ENCODE results near the gene PDZD4.

Gene PDZD4

DNA sequence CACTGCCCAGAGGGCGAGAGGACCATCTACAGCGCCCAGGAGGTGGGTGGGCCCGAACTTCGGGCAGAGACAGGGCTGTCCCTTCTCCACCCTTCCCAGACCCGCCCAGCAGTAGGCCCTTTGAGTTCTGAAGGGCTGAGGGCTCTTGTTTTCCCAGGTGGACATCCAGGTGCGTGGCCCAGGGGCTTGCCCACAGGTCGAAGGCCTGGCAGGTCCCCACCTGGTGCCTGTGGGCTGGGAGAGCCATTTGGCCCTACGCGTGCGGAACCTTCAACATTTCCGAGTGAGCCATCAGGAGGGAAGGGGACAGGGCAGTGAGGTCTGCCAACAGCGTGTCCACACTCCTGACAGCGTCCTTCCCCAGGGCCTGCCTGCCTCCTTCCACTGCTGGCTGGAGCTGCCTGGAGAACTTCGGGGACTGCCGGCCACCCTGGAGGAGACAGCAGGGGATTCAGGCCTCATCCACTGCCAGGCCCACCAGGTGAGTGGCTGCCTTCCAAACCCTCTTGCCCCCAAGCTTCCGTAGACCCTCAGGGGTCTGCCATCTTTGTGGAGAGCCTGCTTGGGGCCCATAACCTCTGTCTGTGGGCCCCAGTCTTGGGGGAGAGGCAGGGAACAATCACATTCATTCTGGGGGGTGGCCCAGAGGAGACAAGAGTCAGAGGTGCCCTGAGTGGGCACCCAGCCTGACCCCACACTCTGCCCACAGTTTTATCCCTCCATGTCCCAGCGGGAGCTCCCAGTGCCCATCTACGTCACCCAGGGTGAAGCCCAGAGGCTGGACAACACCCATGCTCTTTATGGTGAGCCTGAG lies 59.5 kb downstream of the PDZD4 start:
- DNase-seq (ENCODE audit: low spot score), result no peak

DNA sequence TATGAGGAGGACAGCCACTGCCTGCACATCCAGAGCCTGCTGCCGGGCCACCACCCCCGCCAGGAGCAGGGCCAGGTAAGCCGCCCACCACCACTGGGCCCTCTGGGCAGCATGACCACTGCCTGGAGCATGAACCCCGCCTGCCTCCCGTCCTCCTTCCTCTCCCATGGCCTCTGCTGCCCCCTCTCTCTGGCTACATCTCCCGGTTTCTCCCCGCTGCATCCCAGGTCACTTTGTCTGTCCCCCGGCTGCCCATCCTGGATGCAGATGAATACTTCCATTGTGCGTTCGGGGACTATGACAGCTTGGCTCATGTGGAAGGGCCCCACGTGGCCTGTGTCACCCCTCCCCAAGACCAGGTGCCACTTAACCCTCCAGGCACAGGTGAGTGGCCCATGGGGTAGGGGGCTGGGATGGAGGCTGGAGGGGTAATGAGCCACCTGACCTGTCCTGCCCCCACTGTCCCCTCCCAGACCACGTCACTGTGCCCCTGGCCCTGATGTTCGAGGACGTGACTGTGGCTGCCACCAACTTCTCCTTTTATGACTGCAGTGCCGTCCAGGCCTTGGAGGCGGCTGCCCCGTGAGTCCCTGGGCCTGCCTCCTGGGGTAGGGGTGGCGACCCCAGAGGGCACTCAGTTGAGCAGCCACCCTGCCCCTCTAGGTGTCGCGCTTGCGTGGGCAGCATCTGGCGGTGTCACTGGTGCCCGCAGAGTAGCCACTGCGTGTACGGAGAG lies 60.3 kb downstream of the PDZD4 start:
- no peak for DNase-seq (ENCODE audit: low spot score)

DNA sequence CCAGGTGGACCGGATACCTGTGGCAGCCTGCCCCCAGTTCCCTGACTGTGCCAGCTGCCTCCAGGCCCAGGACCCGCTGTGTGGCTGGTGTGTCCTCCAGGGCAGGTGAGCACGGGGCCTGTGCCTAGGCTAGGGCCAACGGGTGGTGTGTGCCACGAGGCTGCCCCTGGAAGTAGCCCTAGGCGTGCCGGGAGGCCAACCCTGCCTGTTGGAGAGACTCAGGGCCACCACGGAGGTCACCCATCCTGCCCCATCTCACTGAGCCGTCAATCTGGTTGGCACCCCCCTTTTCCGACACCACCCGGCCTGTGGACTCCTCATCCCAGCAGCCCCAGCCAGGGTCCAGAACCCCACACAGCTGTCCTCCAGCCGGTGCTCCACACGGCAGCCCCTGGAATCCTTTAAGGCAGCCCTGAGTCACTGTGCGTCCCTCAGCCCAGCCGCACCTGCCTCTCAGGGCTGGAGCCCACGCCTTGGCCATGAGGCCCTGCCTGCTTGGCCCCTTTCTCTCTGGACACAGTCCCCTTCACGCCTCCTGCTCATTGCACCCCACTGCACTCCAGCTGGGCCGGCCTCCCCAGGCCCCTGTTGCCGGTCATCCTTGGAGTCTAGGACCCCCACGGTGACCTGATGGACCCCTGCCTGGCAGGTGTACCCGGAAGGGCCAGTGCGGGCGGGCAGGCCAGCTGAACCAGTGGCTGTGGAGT lies 61.0 kb downstream of the PDZD4 start:
- DNase-seq (ENCODE audit: low spot score), result no peak

DNA sequence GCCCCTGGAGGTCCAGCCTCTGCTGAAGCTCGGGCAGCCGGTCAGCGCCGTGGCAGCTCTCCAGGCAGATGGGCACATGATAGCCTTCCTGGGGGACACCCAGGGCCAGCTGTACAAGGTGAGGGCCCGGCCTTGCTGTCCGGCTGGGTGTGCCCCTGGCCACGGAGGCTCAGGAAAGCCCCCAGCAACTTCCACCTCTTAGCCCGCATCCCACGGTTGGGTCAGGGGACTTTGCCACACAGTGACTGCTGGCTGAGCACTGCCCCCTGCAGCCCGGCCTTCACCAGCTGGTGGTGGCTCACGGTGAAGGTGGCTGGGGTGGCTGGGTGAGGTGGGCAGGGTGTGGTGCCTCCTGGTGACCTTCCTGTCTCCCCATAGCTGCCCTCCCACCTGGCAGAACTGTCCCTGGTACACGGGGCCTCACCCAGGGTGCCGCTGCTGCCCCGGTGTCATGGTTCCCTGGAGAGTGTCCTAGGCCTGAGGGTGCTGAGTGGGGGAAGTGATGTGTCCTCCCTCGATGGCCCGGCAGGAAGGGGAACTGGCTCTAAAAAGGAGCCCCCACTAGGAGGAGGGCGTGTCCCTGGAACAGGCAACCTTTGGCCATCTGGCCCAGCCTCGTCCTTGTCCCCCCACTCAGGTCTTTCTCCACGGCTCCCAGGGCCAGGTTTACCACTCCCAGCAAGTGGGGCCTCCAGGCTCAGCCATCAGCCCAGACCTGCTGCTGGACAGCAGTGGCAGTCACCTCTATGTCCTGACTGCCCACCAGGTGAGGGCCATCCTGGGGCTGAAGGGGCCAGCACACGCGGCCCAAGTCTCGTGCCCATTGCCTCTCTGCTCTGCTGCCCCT lies 61.8 kb downstream of the PDZD4 start:
- DNase-seq (ENCODE audit: low spot score), result no peak

DNA sequence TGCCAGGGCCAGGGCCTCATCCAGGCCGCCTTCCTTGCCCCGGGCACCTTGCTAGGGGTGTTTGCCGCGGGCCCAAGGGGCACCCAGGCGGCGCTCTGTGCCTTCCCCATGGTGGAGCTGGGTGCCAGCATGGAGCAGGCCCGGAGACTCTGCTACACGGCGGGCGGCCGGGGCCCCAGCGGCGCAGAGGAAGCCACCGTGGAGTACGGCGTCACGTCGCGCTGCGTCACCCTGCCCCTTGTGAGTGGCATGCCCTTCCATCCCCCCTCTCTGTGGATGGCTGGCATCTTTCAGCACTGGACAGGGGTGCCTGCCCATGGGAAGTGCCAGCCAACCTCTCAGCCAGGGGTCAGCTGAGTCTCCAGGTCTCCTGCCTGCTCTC lies 62.7 kb downstream of the PDZD4 start:
- no peak for DNase-seq (ENCODE audit: low spot score)

DNA sequence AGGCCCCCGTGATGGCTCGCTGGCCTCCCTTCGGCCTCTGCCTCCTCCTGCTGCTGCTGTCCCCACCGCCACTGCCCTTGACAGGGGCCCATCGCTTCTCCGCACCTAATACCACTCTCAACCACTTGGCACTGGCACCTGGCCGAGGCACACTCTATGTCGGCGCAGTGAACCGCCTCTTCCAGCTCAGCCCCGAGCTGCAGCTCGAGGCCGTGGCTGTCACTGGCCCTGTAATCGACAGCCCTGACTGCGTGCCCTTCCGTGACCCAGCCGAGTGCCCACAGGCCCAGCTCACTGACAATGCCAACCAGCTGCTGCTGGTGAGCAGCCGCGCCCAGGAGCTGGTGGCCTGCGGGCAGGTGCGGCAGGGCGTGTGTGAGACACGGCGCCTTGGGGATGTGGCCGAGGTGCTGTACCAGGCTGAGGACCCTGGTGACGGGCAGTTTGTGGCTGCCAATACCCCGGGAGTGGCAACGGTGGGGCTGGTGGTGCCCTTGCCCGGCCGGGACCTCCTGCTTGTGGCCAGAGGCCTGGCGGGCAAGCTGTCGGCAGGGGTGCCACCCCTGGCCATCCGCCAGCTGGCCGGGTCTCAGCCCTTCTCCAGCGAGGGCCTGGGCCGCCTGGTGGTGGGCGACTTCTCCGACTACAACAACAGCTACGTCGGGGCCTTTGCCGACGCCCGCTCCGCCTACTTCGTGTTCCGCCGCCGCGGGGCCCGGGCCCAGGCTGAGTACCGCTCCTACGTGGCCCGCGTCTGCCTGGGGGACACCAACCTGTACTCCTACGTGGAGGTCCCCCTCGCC lies 63.3 kb downstream of the PDZD4 start:
- DNase-seq (ENCODE audit: low spot score), result no peak

DNA sequence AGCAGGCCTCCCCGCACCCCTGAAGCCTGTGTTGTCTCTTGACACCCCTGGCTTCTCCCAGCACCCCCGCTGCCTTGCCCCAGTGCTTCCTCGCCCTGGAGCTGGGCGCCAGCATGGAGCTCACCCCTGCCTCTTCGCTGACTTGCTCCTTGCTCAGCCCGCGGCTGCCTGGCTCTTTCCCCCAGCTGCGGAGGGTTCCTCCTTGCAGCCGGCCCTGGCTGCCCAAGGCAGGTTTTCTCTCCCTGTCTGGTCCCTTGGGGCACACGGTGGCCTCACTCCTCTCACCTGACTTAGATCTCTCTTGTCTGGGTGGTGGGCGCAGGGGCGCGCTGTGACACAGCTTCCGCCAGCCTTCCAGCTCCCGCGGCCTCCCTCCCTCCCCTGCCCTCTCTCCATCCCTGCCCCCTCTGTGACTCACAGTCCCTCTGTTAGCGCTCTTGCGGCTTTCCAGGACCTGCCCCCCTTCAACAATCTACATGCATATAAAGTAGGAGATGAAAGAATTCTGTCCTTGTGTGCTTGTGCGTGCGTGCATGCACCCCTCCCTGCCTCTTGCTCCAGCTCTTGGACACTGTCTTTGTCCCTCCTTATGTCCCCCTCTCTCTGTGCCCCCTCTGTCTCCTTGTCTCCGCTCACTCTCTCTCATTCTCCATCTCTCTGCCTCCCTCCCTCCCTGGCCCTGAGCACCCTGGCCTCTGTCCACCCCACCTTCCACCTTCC lies 64.1 kb downstream of the PDZD4 start:
- no peak for DNase-seq (ENCODE audit: low spot score)

DNA sequence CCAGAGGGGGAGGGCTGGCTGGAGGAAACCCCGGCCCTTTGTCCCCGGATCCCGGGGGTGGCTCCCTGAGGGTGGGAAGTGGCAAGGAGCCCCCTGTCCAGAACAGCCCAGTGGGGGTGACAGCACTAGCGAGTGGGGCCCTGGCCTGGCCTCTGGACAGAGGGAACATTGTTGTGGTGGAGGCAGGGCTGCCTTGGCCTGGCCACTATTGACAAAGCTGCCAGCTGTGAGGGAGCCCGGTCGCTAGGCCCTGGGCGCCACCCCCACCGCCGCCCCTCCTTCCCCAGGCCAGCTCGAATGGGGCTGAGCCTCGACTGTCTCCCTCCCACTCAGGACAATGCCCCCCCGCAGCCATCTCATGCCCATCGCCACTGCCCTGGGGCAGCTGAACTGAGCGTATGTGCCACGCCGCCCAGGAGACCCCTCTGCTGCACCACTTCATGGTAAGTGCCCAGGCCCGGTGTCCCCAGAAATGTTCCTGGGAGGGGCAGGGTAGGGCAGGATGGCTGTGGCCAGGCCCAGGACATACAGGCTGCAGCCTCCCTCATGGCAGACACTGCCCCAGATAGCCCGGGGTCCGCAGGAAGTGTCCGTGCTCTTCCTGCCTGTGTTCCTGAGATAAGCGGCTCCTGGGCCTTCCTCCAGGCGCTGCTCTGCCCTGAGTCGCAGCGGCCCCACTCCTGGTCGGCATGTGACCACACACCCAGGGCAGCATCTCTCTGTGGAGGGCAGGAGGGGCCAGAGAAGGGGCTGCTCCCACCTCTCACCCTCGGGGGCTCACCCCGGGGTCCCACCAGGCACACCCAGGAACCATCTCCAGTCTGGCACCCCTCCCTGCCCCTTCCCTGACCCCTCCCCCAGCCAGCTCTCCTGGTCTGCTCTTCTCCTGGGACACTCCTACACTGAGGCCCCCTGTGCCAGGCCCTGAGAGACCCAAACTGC lies 64.9 kb downstream of the PDZD4 start:
- DNase-seq (ENCODE audit: low spot score), result no peak

DNA sequence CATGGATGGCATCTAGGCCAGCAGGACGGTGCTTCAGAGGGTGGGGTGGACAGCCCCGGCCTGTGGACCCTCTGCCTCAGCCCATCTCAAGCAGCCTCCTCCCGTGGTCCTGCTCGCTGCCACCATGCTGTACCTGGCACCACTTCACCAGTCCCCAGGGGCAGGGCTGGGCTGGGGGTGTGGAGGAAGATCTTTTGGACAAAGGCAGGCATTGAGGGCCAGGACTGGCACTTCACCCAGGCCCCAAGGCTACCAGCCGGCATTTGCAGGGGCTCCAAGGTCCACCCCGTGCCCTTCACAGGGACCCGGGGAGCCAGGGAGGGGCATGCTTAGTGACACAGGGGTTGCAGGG lies 65.6 kb downstream of the PDZD4 start:
- DNase-seq (ENCODE audit: low spot score), result no peak

DNA sequence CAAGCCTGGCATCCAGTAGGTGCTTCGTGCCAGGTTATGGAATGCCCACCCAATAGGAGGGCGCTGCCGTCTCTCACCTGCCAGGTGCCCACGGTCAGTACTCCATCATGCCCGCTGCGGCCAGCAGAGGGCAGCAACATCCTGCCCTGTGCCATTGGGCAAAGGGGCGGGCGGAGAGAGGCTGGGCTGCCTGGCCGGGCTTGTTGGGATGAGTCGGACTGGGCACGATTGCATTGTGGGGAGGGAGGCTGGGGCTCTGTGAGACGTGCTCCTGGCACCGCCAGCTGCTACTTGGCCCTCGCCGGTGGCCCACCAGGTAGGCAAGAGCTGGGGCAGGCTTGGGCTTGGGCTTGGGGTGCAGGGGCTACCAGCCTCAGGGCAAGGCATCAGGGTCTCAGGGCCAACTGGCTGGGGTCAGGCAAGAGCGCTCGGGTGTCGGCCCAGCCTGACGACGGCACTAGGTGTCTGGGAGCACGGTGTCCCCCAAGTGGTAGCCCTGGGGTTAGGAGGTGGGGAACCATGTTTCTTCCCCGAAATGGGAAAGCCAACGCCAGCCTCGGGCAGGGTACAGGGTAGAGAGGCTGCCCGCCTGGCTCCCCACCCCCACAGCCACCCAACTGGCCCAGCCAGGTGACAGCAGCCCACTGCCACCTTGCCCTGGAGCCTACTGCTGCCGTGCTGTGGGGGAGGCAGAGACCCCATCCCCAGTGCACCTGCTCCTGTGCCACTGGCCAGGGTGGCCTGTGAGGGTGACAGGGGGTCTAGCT lies 66.2 kb downstream of the PDZD4 start, which contains the start of gene PLXNB3:
Gene PLXNB3 (plus strand): TSS at position 261 of the 767 bp plus-strand sequence. CDS start 1,287 bp downstream, outside the sequence.
- DNase-seq (ENCODE audit: low spot score), result peak; percentile 74

DNA sequence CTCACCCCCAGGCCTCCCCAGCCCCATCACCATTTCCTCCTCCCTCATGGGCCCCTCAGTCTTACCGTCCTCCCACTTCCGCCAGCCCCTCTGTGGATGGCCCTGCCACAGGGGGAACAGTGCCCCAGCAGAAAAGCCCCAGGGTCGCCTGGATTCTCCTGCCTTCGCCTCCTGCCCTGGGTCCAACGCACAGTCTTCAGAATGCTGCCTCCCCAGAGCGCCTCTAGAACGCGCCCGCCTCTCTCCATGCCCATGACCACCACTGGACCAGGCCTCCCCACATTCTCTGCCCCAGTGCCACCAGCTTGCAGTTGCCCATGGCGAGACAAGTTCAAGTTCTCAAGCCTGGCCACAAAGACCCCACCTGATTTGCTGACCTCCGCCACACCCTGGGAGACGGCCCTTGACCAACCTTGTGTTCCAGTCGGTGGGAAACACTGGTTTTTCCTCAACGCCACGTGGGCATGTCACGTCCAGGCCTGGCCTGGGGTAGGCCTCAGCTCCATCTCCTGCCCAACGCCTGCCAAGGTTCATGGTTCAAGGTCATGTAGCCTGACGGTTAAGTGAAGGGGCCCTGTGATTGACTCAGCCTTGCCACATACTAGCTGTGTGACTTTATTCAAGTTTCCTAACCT lies 66.9 kb downstream of the PDZD4 start:
- DNase-seq (ENCODE audit: low spot score), result no peak

DNA sequence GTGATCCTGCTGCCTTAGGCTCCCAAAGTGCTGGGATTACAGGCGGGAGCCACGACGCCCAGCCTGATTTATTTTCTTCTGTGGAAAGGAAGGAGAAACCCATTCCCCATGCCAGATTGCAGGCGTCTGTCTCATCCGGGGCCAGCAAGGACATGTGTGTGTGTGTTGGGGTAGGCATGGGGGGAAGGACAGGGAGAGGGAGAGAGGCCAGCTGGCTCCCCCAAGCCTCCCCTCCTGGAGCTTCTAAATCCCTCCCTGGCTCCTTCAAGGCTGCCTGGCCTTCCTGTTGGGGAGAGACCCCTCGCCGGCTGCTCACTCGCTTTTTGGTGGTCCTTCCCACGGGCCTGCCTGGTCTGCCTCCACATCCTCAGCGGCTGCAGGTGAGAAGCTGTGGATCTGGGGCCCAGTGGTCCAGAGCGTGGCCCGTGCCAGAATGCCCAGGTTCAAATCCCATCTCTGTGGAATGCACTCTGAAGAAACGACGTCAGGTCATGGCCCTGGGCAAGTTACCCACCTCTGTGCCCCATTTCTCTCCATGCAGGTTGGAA lies 67.6 kb downstream of the PDZD4 start:
- DNase-seq (ENCODE audit: low spot score), result no peak

DNA sequence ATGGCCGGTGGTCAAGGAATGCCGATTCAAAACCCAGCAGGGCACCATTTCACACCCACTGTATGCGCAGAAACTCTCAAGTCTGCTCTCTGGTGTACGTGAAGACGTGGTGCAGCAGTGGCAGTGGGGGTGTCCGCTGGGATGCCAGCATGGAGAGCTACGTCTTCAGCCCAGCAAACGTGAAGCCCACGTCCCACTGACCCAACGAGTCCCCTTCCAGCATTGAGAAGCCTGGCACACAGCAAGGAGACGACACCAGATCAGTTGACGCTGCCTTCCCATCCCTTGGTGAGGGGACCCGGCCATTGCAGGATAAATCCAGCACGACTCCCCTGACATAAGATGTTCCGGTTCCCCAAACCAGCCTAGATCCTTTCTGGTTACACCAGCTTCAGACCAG lies 68.5 kb downstream of the PDZD4 start:
- no peak for DNase-seq (ENCODE audit: low spot score)

DNA sequence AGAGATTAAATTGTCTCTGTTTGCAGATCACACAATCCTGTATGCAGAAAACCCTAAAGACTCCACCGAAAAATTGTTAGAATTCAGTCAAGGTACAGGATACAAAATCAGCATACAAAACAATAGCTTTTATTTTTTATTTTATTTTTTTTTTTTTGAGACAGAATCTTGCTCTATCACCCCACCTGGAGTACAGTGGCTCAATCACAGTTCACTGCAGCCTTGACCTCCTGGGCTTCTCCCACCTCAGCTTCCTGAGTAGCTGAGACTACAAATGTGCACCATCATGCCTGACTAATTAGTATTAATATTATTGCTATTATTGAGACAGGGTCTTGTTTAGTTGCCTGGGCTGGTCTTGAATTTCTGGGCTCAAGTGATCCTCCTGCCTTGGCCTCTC lies 75.2 kb downstream of the PDZD4 start:
- no peak for DNase-seq (ENCODE audit: low spot score)
